HEK293 (cell line): ENCODE results near the gene LYPD3.
A peak's percentile ranks its signal among the peaks of the same experiment; 100 is the strongest.

Experiments used
- CTCF ChIA-PET: fragments of 350-600 bp; formaldehyde crosslinking; extraction: SDS; loops from one replicate; lab custom pipeline; 2021; ENCODE audit warnings: antibody characterized with exemption; lab: Yijun Ruan, JAX
- POLR2A ChIA-PET: fragments of 300-600 bp; formaldehyde crosslinking; extraction: SDS; loops from one replicate; lab custom pipeline; 2020; ENCODE audit warnings: antibody characterized with exemption, inconsistent platforms; lab: Yijun Ruan, JAX
- H3K27ac ChIP-seq: fragments of 200-500 bp; sonication (Bioruptor generic); 2 replicates; pipeline ENCODE4 v1.5.1; 2014; ENCODE audit warnings: low read depth, low read length, control low read depth, inconsistent platforms; ENCODE audit errors: extremely low read depth
- H3K36me3 ChIP-seq, 2 experiments: fragments of 200-500 bp in 1 of 2; sonication (Bioruptor generic) in 1 of 2; 1 replicate in 1 of 2; 2 replicates in 1 of 2; pipeline ENCODE4 v1.5.1; 2014 to 2017; ENCODE audit warnings: inconsistent platforms in 2 of 2, low read length in 2 of 2; ENCODE audit not compliant: control insufficient read depth in 2 of 2, insufficient read depth in 1 of 2
- H3K4me1 ChIP-seq: fragments of 200-500 bp; sonication (Bioruptor generic); 2 replicates; pipeline ENCODE4 v1.5.1; 2014; ENCODE audit warnings: mild to moderate bottlenecking, low read length, inconsistent platforms; ENCODE audit not compliant: control insufficient read depth, insufficient read depth
- H3K4me3 ChIP-seq: 2 replicates; pipeline ENCODE4 v1.5.1; 2011; ENCODE audit warnings: low read depth, mild to moderate bottlenecking, control low read depth, low read length, moderate library complexity
- H3K9me3 ChIP-seq: fragments of 200-500 bp; sonication (Bioruptor generic); 2 replicates; pipeline ENCODE4 v1.5.1; 2014; ENCODE audit warnings: low read depth, low read length, inconsistent platforms; ENCODE audit not compliant: control insufficient read depth, insufficient read depth
- HOXC10 ChIP-seq: sonication (generic); formaldehyde crosslinking; IDR thresholded peaks from 2 replicates; pipeline ENCODE4 v1.8.1; 2023; ENCODE audit warnings: mild to moderate bottlenecking, missing genetic modification reagents
- KLF7 ChIP-seq: fragments of 450-650 bp; formaldehyde crosslinking; IDR thresholded peaks from 2 replicates; pipeline ENCODE4 v1.5.1; 2016; ENCODE audit warnings: missing biosample characterization, missing genetic modification characterization, borderline replicate concordance
- KLF8 ChIP-seq: fragments of 450-650 bp; formaldehyde crosslinking; IDR thresholded peaks from 2 replicates; pipeline ENCODE4 v1.5.1; 2016; ENCODE audit warnings: missing biosample characterization, missing genetic modification characterization
- KLF9 ChIP-seq: fragments of 450-650 bp; formaldehyde crosslinking; IDR thresholded peaks from 2 replicates; pipeline ENCODE4 v1.5.1; 2016; ENCODE audit warnings: missing biosample characterization, missing genetic modification characterization, low read depth
- RBAK ChIP-seq: fragments of 450-650 bp; formaldehyde crosslinking; IDR thresholded peaks from 2 replicates; pipeline ENCODE4 v1.5.1; 2016; ENCODE audit warnings: missing biosample characterization, missing genetic modification characterization
- SCRT1 ChIP-seq: fragments of 450-650 bp; formaldehyde crosslinking; IDR thresholded peaks from 2 replicates; pipeline ENCODE4 v1.5.1; 2016; ENCODE audit warnings: missing biosample characterization, missing genetic modification characterization, borderline replicate concordance
- WT1 ChIP-seq: fragments of 450-650 bp; formaldehyde crosslinking; IDR thresholded peaks from 2 replicates; pipeline ENCODE4 v1.5.1; 2016; ENCODE audit warnings: missing biosample characterization, missing genetic modification characterization
- ZNF324 ChIP-seq: fragments of 450-650 bp; formaldehyde crosslinking; IDR thresholded peaks from 2 replicates; pipeline ENCODE4 v1.5.1; 2016; ENCODE audit warnings: missing biosample characterization, missing genetic modification characterization
- ZNF354C ChIP-seq: fragments of 450-650 bp; formaldehyde crosslinking; IDR thresholded peaks from 2 replicates; pipeline ENCODE4 v1.5.1; 2016; ENCODE audit warnings: missing biosample characterization, missing genetic modification characterization, low read depth, borderline replicate concordance
- ZNF561 ChIP-seq: fragments of 450-650 bp; IDR thresholded peaks from 2 replicates; pipeline ENCODE4 v1.5.1; 2018; ENCODE audit warnings: missing biosample characterization, missing genetic modification characterization, borderline replicate concordance
- ZNF623 ChIP-seq: fragments of 450-650 bp; formaldehyde crosslinking; IDR thresholded peaks from 2 replicates; pipeline ENCODE4 v1.5.1; 2016; ENCODE audit warnings: missing biosample characterization, missing genetic modification characterization
- ZNF670 ChIP-seq: fragments of 450-650 bp; formaldehyde crosslinking; IDR thresholded peaks from 2 replicates; pipeline ENCODE4 v1.5.1; 2016; ENCODE audit warnings: missing biosample characterization, missing genetic modification characterization, low read depth
- ZNF677 ChIP-seq: fragments of 450-650 bp; IDR thresholded peaks from 2 replicates; pipeline ENCODE4 v1.5.0; 2018; ENCODE audit warnings: missing biosample characterization, mild to moderate bottlenecking, missing genetic modification characterization, moderate library complexity
- ZNF692 ChIP-seq: fragments of 450-650 bp; formaldehyde crosslinking; IDR thresholded peaks from 2 replicates; pipeline ENCODE4 v1.5.1; 2016; ENCODE audit warnings: missing biosample characterization, missing genetic modification characterization
- ZSCAN30 ChIP-seq: fragments of 450-650 bp; IDR thresholded peaks from 2 replicates; pipeline ENCODE4 v1.5.1; 2018; ENCODE audit warnings: missing biosample characterization, mild to moderate bottlenecking, missing genetic modification characterization, moderate library complexity
- TF ChIP-seq, protein P1 (sequence below): fragments of 450-650 bp; formaldehyde crosslinking; IDR thresholded peaks from 2 replicates; pipeline ENCODE4 v1.5.1; 2016; ENCODE audit warnings: missing biosample characterization, missing genetic modification characterization
- TF ChIP-seq, protein P2 (sequence below): fragments of 450-650 bp; formaldehyde crosslinking; IDR thresholded peaks from 2 replicates; pipeline ENCODE4 v1.5.1; 2016; ENCODE audit warnings: missing biosample characterization, missing genetic modification characterization
- TF ChIP-seq, protein P3 (sequence below): fragments of 450-650 bp; formaldehyde crosslinking; IDR thresholded peaks from 2 replicates; pipeline ENCODE4 v1.5.0; 2017; ENCODE audit warnings: missing biosample characterization, missing genetic modification characterization, borderline replicate concordance
- TF ChIP-seq, protein P4 (sequence below): fragments of 450-650 bp; formaldehyde crosslinking; IDR thresholded peaks from 2 replicates; pipeline ENCODE4 v1.5.1; 2017; ENCODE audit warnings: missing biosample characterization, missing genetic modification characterization
- TF ChIP-seq, protein P5 (sequence below): fragments of 450-650 bp; formaldehyde crosslinking; IDR thresholded peaks from 2 replicates; pipeline ENCODE4 v1.5.1; 2016; ENCODE audit warnings: missing biosample characterization, missing genetic modification characterization

The LYPD3 gene

GRCh38 chr19:43504426-43505185 is 39.2 kb upstream of the LYPD3 start, which contains the start of gene PHLDB3:
Gene PHLDB3, minus strand, starts transcription at chr19:43504746. Its CDS starts 628 bp downstream, at chr19:43504118.
- Histone ChIP-seq H3K36me3 (peaks cover 12 to 24% of the 10 kb centered on the region in 2 experiments; a peak in 2 of 3 replicates), H3K4me3 (peak within 1 kb of the TSS; percentile 78), H3K27ac (peak within 1 kb of the TSS; percentile 77), H3K4me1 (peaks cover 15% of the 10 kb centered on the region; the same call in 1 of the 2 replicates), H3K9me3 (no peaks in the 10 kb centered on the region)
- ChIA-PET POLR2A (interaction anchor here (0.9 to 2.2 kb wide), 21 partner anchors 9 to 164 kb away, joined by 3 to 22 read pairs (median 7); partner anchors contain the start of genes IRGQ, ZNF575 and ZNF576), CTCF (interaction anchor here (0.6 to 11.9 kb wide), 16 partner anchors 9 to 1654 kb away, joined by 3 to 97 read pairs (median 5); no protein-coding TSS in a partner anchor)
- no peak for TF ChIP-seq HOXC10 (CRISPR knock-in tag)
- TF ChIP-seq ZNF677 (tag by site-specific recombination): peak; percentile 9; the same call in 1 of the 2 replicates
- TF ChIP-seq, protein P1, sequence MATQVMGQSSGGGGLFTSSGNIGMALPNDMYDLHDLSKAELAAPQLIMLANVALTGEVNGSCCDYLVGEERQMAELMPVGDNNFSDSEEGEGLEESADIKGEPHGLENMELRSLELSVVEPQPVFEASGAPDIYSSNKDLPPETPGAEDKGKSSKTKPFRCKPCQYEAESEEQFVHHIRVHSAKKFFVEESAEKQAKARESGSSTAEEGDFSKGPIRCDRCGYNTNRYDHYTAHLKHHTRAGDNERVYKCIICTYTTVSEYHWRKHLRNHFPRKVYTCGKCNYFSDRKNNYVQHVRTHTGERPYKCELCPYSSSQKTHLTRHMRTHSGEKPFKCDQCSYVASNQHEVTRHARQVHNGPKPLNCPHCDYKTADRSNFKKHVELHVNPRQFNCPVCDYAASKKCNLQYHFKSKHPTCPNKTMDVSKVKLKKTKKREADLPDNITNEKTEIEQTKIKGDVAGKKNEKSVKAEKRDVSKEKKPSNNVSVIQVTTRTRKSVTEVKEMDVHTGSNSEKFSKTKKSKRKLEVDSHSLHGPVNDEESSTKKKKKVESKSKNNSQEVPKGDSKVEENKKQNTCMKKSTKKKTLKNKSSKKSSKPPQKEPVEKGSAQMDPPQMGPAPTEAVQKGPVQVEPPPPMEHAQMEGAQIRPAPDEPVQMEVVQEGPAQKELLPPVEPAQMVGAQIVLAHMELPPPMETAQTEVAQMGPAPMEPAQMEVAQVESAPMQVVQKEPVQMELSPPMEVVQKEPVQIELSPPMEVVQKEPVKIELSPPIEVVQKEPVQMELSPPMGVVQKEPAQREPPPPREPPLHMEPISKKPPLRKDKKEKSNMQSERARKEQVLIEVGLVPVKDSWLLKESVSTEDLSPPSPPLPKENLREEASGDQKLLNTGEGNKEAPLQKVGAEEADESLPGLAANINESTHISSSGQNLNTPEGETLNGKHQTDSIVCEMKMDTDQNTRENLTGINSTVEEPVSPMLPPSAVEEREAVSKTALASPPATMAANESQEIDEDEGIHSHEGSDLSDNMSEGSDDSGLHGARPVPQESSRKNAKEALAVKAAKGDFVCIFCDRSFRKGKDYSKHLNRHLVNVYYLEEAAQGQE (tag by site-specific recombination): peak; percentile 13; the same call in 1 of the 2 replicates
- TF ChIP-seq ZNF324: peak; percentile 36; the same call in 1 of the 2 replicates
- TF ChIP-seq ZNF692 (tag by site-specific recombination): peak; percentile 76; the same call in 1 of the 2 replicates
- peak; percentile 58; the same call in 1 of the 2 replicates for TF ChIP-seq WT1 (tag by site-specific recombination)
- TF ChIP-seq RBAK (tag by site-specific recombination): no peak
- TF ChIP-seq SCRT1 (tag by site-specific recombination): peak; percentile 98
- TF ChIP-seq KLF7 (tag by site-specific recombination): peak; percentile 63
- no peak for TF ChIP-seq ZNF354C (tag by site-specific recombination)
- TF ChIP-seq, protein P2, sequence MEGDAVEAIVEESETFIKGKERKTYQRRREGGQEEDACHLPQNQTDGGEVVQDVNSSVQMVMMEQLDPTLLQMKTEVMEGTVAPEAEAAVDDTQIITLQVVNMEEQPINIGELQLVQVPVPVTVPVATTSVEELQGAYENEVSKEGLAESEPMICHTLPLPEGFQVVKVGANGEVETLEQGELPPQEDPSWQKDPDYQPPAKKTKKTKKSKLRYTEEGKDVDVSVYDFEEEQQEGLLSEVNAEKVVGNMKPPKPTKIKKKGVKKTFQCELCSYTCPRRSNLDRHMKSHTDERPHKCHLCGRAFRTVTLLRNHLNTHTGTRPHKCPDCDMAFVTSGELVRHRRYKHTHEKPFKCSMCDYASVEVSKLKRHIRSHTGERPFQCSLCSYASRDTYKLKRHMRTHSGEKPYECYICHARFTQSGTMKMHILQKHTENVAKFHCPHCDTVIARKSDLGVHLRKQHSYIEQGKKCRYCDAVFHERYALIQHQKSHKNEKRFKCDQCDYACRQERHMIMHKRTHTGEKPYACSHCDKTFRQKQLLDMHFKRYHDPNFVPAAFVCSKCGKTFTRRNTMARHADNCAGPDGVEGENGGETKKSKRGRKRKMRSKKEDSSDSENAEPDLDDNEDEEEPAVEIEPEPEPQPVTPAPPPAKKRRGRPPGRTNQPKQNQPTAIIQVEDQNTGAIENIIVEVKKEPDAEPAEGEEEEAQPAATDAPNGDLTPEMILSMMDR: peak; percentile 2; the same call in 1 of the 2 replicates
- TF ChIP-seq KLF9 (tag by site-specific recombination): peak; percentile 17; the same call in 1 of the 2 replicates
- TF ChIP-seq, protein P3, sequence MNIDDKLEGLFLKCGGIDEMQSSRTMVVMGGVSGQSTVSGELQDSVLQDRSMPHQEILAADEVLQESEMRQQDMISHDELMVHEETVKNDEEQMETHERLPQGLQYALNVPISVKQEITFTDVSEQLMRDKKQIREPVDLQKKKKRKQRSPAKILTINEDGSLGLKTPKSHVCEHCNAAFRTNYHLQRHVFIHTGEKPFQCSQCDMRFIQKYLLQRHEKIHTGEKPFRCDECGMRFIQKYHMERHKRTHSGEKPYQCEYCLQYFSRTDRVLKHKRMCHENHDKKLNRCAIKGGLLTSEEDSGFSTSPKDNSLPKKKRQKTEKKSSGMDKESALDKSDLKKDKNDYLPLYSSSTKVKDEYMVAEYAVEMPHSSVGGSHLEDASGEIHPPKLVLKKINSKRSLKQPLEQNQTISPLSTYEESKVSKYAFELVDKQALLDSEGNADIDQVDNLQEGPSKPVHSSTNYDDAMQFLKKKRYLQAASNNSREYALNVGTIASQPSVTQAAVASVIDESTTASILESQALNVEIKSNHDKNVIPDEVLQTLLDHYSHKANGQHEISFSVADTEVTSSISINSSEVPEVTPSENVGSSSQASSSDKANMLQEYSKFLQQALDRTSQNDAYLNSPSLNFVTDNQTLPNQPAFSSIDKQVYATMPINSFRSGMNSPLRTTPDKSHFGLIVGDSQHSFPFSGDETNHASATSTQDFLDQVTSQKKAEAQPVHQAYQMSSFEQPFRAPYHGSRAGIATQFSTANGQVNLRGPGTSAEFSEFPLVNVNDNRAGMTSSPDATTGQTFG: 0 out of 2 replicates have a peak, but pooled peaks have one; percentile 30
- TF ChIP-seq ZSCAN30: 0 out of 2 replicates have a peak, but pooled peaks have one; percentile 10
- no peak for TF ChIP-seq ZNF623 (tag by site-specific recombination)
- TF ChIP-seq, protein P4, sequence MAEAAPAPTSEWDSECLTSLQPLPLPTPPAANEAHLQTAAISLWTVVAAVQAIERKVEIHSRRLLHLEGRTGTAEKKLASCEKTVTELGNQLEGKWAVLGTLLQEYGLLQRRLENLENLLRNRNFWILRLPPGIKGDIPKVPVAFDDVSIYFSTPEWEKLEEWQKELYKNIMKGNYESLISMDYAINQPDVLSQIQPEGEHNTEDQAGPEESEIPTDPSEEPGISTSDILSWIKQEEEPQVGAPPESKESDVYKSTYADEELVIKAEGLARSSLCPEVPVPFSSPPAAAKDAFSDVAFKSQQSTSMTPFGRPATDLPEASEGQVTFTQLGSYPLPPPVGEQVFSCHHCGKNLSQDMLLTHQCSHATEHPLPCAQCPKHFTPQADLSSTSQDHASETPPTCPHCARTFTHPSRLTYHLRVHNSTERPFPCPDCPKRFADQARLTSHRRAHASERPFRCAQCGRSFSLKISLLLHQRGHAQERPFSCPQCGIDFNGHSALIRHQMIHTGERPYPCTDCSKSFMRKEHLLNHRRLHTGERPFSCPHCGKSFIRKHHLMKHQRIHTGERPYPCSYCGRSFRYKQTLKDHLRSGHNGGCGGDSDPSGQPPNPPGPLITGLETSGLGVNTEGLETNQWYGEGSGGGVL (tag by site-specific recombination): peak; percentile 98
- 0 out of 2 replicates have a peak, but pooled peaks have one; percentile 68 for TF ChIP-seq ZNF561 (tag by site-specific recombination)
- TF ChIP-seq, protein P5, sequence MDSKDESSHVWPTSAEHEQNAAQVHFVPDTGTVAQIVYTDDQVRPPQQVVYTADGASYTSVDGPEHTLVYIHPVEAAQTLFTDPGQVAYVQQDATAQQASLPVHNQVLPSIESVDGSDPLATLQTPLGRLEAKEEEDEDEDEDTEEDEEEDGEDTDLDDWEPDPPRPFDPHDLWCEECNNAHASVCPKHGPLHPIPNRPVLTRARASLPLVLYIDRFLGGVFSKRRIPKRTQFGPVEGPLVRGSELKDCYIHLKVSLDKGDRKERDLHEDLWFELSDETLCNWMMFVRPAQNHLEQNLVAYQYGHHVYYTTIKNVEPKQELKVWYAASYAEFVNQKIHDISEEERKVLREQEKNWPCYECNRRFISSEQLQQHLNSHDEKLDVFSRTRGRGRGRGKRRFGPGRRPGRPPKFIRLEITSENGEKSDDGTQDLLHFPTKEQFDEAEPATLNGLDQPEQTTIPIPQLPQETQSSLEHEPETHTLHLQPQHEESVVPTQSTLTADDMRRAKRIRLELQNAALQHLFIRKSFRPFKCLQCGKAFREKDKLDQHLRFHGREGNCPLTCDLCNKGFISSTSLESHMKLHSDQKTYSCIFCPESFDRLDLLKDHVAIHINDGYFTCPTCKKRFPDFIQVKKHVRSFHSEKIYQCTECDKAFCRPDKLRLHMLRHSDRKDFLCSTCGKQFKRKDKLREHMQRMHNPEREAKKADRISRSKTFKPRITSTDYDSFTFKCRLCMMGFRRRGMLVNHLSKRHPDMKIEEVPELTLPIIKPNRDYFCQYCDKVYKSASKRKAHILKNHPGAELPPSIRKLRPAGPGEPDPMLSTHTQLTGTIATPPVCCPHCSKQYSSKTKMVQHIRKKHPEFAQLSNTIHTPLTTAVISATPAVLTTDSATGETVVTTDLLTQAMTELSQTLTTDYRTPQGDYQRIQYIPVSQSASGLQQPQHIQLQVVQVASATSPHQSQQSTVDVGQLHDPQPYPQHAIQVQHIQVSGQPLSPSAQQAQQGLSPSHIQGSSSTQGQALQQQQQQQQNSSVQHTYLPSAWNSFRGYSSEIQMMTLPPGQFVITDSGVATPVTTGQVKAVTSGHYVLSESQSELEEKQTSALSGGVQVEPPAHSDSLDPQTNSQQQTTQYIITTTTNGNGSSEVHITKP (tag by site-specific recombination): peak; percentile 65; the same call in 1 of the 2 replicates
- TF ChIP-seq ZNF670 (tag by site-specific recombination): no peak
- TF ChIP-seq KLF8 (tag by site-specific recombination): peak; percentile 56
